ENCODE data around the gene PTGR3. TPM values are rescaled to one million over a fixed set of nuclear protein-coding genes. Genes with fewer than 3 reads are reported as not detected.

PTGR3 gene
- total RNA-seq, 2 experiments from 2014 or later = 1.8 to 14.9 TPM

- POLR2A ChIA-PET = no interaction called here
- no peaks in the 10 kb centered on the region for H3K36me3 ChIP-seq (ENCODE audit: insufficient read depth, low read length)
These were observed 3.2 kb upstream of the PTGR3 start for GRCh38 chr18:75211953-75212750.

GRCh38 chr18:75211626-75211952, 2.6 kb upstream of the PTGR3 start:
- intact Hi-C loops (cut with micrococcal nuclease; ENCODE audit: unreplicated experiment) = loop anchor here (5.0 to 10.0 kb wide), 2 partner anchors 714 to 1283 kb away; partner anchors contain the start of genes CNDP2 and ZNF516
- H3K36me3 ChIP-seq (ENCODE audit: insufficient read depth, low read length) = no peaks in the 10 kb centered on the region
- no peak overlapping the region for H3K27ac ChIP-seq (ENCODE audit: low read depth, low read length, poor library complexity, severe bottlenecking)
- H3K9me2 ChIP-seq (ENCODE audit: insufficient read depth, low read length) = no peaks in the 10 kb centered on the region
- H4K20me1 ChIP-seq (ENCODE audit: insufficient read depth, low read length) = no peaks in the 10 kb centered on the region; the same call in 1 of the 2 replicates
- CTCF ChIA-PET (ENCODE audit: unreplicated experiment) = no interaction called here
- BruUV-seq (replicated peaks) = no TSS peak
- H3K79me2 ChIP-seq (ENCODE audit: insufficient read depth, low read depth, low read length) = no peaks in the 10 kb centered on the region
- H3K4me2 ChIP-seq (ENCODE audit: low read length) = peak overlapping the region; percentile 58
- peak; percentile 8 for DNase-seq (ENCODE audit: low spot score)
- no peaks in the 10 kb centered on the region for H3K9me3 ChIP-seq (ENCODE audit: low read length)
- POLR2A ChIA-PET = no interaction called here
- H3K4me1 ChIP-seq (ENCODE audit: insufficient read depth, low read length, poor library complexity, severe bottlenecking) = peaks cover 13% of the 10 kb centered on the region
- H3K4me3 ChIP-seq (ENCODE audit: low read depth, low read length, poor library complexity, severe bottlenecking) = peak overlapping the region; percentile 67
- no peak overlapping the region for H2AFZ ChIP-seq (ENCODE audit: low read length)
- TF ChIP-seq CTCF (conservative IDR thresholded peaks at IDR 0.05; ENCODE audit: low read length) = no peak
- TF ChIP-seq EZH2phosphoT487 (IDR thresholded peaks at IDR 0.05; ENCODE audit: borderline replicate concordance, low read depth, low read length) = no peak

More at GRCh38 chr18:75211953-75212750, 3.2 kb upstream of the PTGR3 start:
- Histone ChIP-seq H3K4me1 (ENCODE audit: insufficient read depth, low read length, poor library complexity, severe bottlenecking) (peaks cover 13% of the 10 kb centered on the region), H3K4me3 (ENCODE audit: low read depth, low read length, poor library complexity, severe bottlenecking) (peak overlapping the region; percentile 67), H4K20me1 (ENCODE audit: insufficient read depth, low read length) (no peaks in the 10 kb centered on the region; the same call in 1 of the 2 replicates), H3K27ac (ENCODE audit: low read depth, low read length, poor library complexity, severe bottlenecking) (no peak overlapping the region), H3K9me2 (ENCODE audit: insufficient read depth, low read length) (no peaks in the 10 kb centered on the region), H3K79me2 (ENCODE audit: insufficient read depth, low read depth, low read length) (no peaks in the 10 kb centered on the region), H3K9me3 (ENCODE audit: low read length) (no peaks in the 10 kb centered on the region), H2AFZ (ENCODE audit: low read length) (no peak overlapping the region), H3K4me2 (ENCODE audit: low read length) (peak overlapping the region; percentile 58)
- peak; percentile 5 for DNase-seq (ENCODE audit: low spot score)
- TF ChIP-seq EZH2phosphoT487 (IDR thresholded peaks at IDR 0.05; ENCODE audit: borderline replicate concordance, low read depth, low read length) (no peak), CTCF (conservative IDR thresholded peaks at IDR 0.05; ENCODE audit: low read length) (no peak)
- no TSS peak for BruUV-seq (replicated peaks)
- CTCF ChIA-PET (ENCODE audit: unreplicated experiment) = no interaction called here
- intact Hi-C loops (cut with micrococcal nuclease; ENCODE audit: unreplicated experiment) = loop anchor here (5.0 to 10.0 kb wide), 2 partner anchors 715 to 1283 kb away; partner anchors contain the start of genes CNDP2 and ZNF516

Data from OCI-LY7 (cell line).